Lower lobe of right lung (tissue), 2 donors: Measurements from ENCODE around the gene NAT10. TPM values are rescaled to one million over a fixed set of nuclear protein-coding genes. Genes with fewer than 3 reads are reported as not detected.

Source experiments
- ATAC-seq, 2 donors: fragments of 200-7000 bp; cut with Tn5 transposase; one replicate each; pipeline ENCODE4 v1.9.1; 2020 to 2022; ENCODE audit warnings: mild to moderate bottlenecking in 2 of 2, moderate library complexity in 2 of 2
- DNase-seq: peaks from one replicate; pipeline ENCODE4 v3.0.0-alpha.2; 2020
- H3K27ac ChIP-seq: fragments of 200-600 bp; one replicate; pipeline ENCODE4 v1.8.0; 2022
- H3K27me3 ChIP-seq: fragments of 200-600 bp; one replicate; pipeline ENCODE4 v1.8.0; 2022; ENCODE audit warnings: low read depth
- H3K36me3 ChIP-seq: fragments of 200-600 bp; one replicate; pipeline ENCODE4 v1.8.0; 2022; ENCODE audit warnings: mild to moderate bottlenecking
- H3K4me1 ChIP-seq: fragments of 200-600 bp; one replicate; pipeline ENCODE4 v1.8.0; 2022
- H3K4me3 ChIP-seq: fragments of 200-600 bp; one replicate; pipeline ENCODE4 v1.8.0; 2022; ENCODE audit warnings: mild to moderate bottlenecking
- H3K9me3 ChIP-seq: fragments of 200-600 bp; one replicate; pipeline ENCODE4 v1.8.0; 2022
- CTCF ChIP-seq: fragments of 200-600 bp; IDR thresholded peaks from one replicate; pipeline ENCODE4 v1.8.0; 2022; ENCODE audit warnings: antibody characterized with exemption, mild to moderate bottlenecking
- intact Hi-C: fragments of 100-400 bp; cut with DNase I; formaldehyde crosslinking; loops from one replicate; pipeline ENCODE4 v1.11.0; 2022
- total RNA-seq: library from RNA; stranded (reverse); fragmentation: NEBNext Ultra II Directional; extraction: Animal tissue kit (Norgen Biotek cat#: 25700); gene quantifications from one replicate; pipeline ENCODE4 v1.2.1, GENCODE V29; 2021
- donor health status: DM: no; HTN: yes; CAD: no; lungs with severe emphysema.

The NAT10 gene
- total RNA-seq, 1 donor from 2014 or later = 37.3 TPM

GRCh38 chr11:34161812-34162492, 56.5 kb downstream of the NAT10 start:
- Histone ChIP-seq H3K9me3 (no peaks in the 10 kb centered on the region), H3K27me3 (no peaks in the 10 kb centered on the region), H3K4me1 (no peaks in the 10 kb centered on the region), H3K36me3 (no peaks in the 10 kb centered on the region), H3K4me3 (no peak overlapping the region), H3K27ac (no peak overlapping the region)
- no peak for TF ChIP-seq CTCF
- ATAC-seq (no peak), DNase-seq (no peak)
- intact Hi-C loops = no loop called here

DNA sequence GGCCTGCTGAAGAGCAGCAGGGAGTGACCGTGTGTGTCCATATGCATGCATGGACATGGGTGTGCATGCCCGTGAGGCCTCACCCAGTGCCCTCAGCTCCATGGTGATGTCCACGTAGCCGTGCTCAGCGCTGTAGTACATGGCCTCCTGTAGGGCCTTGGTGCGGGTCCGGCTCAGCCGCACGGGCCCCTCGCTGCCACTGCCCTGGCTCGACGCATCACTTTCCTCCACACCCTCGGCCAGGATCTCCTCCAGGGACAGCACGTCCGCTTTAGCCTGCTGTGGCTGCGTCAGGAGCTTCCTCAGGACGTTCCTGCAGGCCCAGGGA, 57.0 kb downstream of the NAT10 start:
- Histone ChIP-seq H3K36me3 (no peaks in the 10 kb centered on the region), H3K4me1 (no peaks in the 10 kb centered on the region), H3K9me3 (no peaks in the 10 kb centered on the region), H3K4me3 (no peak overlapping the region), H3K27me3 (no peaks in the 10 kb centered on the region), H3K27ac (no peak overlapping the region)
- DNase-seq = no peak
- intact Hi-C loops = no loop called here
- no peak for ATAC-seq
- no peak for TF ChIP-seq CTCF

DNA sequence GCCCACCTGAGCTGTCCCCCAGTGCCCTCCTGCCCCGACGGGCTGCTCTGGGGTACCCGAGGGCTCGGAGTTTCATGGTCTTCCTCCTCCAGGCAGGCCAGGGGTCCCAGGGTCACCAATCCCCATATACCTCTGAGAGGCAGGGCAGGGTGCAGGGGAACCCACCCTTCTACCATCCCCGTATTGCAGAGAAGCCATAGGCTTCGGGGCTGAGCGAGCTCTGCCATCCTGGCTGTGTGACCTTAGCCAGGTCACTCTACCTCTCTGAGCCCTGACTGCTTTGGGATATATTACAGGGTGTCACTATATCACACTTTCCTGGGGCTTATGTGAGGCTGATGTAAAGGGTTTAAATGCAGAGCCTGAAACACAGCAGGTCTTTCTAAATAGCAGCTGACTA, 57.4 kb downstream of the NAT10 start:
- H3K4me1 ChIP-seq = no peaks in the 10 kb centered on the region
- no peaks in the 10 kb centered on the region for H3K36me3 ChIP-seq
- H3K27me3 ChIP-seq = no peaks in the 10 kb centered on the region
- no peak for ATAC-seq
- intact Hi-C loops = no loop called here
- H3K4me3 ChIP-seq = no peak overlapping the region
- no peak for TF ChIP-seq CTCF
- no peak for DNase-seq
- no peaks in the 10 kb centered on the region for H3K9me3 ChIP-seq
- no peak overlapping the region for H3K27ac ChIP-seq

- Histone ChIP-seq H3K27ac (no peak overlapping the region), H3K36me3 (no peaks in the 10 kb centered on the region), H3K4me1 (no peaks in the 10 kb centered on the region), H3K9me3 (no peaks in the 10 kb centered on the region), H3K4me3 (no peak overlapping the region), H3K27me3 (no peaks in the 10 kb centered on the region)
- ATAC-seq = no peak
- no peak for TF ChIP-seq CTCF
- intact Hi-C loops = no loop called here
- DNase-seq = no peak
Measured at GRCh38 chr11:34165121-34165520, 59.7 kb downstream of the NAT10 start.

DNA sequence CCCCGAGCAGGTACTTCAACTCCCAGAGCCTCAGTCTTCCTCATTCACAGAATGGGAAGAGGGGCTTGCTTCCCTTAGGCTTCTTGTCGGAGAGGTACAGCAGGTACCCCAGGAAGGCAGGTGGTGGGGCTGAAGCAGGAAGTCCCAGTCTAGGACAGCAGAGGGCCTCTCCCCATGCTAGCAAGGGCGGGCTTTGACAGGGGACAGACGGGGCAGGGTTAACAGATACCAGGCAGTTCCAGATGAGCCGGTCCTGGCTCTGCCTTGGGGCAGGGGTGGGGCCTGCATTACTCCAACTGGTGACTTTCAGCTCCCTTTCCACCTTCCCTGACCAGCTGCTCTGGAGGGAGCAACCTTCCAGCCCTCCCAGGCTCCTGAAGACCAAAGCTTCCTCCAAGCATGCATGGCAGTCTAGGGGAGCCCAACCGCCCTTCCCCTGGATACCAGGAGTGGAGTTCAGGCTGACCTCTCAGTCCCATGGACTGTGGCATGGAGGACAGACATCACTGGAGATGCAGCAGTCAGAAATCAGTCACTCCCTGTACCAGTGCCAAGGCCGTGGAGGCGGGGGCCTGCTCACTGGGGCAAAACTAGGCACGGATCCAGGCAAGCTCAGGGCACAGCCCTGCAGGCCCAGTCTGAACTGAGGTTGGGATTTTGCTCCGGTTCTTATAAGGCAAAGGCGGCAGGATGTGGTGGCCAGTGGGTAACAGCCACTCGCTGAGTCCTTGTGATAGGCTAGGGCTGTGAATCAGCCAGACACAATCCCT, 60.5 kb downstream of the NAT10 start:
- Histone ChIP-seq H3K9me3 (no peaks in the 10 kb centered on the region), H3K36me3 (no peaks in the 10 kb centered on the region), H3K4me1 (no peaks in the 10 kb centered on the region), H3K27ac (no peak overlapping the region), H3K4me3 (no peak overlapping the region), H3K27me3 (no peaks in the 10 kb centered on the region)
- ATAC-seq = no peak
- intact Hi-C loops = no loop called here
- TF ChIP-seq CTCF = no peak
- DNase-seq = no peak
